Femur (tissue), 1 donor: ENCODE data around the gene BIRC3.

Source experiments
- DNase-seq: peaks from one replicate; pipeline ENCODE4 v3.0.0-alpha.2; 2017

BIRC3 gene

DNA sequence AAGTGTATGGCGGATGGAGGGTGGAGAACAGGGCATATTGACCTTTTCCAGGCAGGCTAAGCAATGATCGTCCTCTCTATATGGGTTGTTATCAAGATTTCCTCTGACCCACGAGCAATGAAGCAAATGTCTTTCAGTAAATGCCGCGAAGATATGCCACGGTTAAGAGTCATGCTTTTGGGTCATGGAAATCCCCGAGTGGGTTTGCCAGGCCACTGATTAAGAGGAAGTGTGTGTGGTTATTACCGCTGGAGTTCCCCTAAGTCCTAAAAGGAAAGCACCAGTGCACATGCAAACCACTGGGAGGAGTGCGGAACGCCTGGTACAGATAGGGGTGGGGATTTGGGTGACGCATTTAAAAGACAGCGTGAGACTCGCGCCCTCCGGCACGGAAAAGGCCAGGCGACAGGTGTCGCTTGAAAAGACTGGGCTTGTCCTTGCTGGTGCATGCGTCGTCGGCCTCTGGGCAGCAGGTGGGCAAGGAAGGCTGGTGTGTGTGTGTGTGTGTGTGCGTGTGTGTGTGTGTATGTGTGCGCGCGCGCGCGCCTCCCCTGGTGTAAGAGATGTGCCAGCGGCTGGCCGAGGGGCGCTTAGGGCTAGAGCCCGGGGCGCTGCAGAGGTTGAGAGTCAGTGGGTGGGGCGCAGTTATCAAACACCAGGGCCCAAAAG is at the start of gene BIRC3:
Gene BIRC3, plus strand, starts transcription at position 386 of the 669 bp plus-strand sequence. CDS start 7,026 bp downstream, outside the sequence.
- peak; percentile 80 for DNase-seq

- no peak for DNase-seq
Measured at GRCh38 chr11:102267609-102268008, 49.7 kb upstream of the BIRC3 start.

- peak; percentile 79 for DNase-seq
Measured at GRCh38 chr11:102268083-102268984, 49.0 kb upstream of the BIRC3 start.

DNA sequence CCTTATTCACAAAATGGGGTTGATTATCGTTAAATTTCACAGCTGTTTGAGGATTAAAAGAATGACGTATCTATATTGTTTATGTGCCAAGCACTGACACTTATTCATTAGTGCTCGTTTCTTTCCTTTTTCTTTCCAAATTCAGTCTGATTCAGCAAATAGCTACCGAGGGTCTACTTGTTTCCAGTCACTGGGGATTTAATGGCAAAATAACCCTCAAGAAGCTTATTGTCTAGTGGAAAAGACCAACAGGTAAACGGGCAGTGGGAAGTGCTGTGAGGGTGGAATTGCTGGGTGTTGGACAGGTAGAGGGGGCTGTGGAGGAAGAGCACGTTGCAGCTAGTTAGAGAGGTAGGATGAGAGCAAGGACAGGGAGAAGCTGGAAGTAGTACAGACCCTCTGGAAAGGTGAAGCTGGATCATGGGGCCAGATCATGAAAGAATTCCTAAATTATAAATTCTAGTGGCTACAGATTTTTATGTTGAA is 48.3 kb upstream of the BIRC3 start:
- no peak for DNase-seq

DNA sequence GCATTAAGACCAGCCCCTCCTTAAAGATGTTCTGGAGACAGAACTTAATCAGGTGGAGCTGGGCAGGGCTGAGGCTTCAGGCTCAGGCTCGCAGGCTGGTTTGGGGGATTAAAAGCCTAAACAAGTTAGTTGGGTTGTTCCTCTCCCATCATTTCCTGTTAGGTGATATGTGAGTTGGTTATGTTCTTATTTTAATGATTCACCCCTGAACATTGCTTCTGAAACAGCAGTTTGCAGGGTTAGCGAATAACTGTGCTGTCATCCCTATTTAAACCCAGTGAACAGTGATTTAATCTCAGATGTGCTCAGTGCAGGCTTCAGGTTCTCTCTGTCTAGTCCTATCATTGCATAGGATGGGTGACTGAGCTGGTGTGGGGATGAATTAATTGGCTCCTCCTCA is 47.4 kb upstream of the BIRC3 start:
- no peak for DNase-seq

DNA sequence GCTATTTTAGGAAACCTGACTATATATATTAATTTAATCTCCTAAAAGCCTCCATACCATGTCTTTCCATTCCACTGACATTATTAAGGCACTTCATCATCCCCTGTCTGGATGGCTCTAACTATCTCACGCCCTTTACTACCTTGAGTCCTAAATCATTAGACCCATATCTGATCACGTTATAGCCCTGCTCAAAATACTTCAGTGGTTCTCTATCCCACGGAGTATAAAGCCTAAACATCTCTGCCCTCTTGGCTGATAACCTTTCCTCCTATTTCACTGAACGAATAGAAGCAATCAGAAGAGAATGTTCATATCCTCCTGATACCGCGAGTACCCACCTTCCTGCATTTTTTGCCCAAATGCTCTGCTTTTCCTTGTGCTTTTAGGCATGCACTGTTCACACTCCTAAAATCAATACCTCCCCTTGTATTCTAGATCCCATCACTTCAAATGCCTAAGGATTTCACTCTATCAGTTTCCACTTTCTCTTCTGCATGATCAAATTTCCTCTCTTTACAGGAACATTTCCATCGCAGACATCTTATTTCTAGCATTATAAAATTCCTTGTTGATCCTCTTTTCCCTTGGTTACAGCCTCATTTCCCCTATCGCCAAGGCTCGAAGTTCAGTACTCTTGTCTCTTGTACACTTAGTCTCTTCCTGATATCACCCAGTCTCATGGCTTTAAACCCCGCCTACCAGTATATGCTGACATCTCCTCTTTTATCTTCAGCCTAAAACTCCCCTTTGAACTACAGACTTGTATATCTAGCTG is 45.0 kb upstream of the BIRC3 start:
- DNase-seq, result no peak

- no peak for DNase-seq
Measured at GRCh38 chr11:102274628-102275027, 42.7 kb upstream of the BIRC3 start.

DNA sequence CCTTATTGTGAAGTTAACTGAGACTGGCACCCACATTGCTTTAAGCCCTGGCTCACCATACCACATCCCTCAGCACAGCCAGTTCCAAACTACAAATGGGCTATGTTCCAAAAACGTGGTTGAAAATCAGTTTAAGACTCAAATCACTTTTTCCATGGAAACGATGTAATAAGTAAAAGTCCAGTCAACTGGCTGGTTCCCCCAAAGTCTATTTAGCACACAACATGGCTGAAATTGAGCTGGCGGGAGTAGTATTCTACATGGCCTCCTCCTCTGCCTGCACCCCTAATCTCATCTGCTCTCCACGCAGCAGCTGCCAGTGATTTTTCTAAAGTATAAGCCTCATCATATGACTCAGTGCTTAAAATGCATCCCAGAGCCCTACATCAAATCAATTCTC is 40.9 kb upstream of the BIRC3 start:
- DNase-seq, result peak; percentile 52

- DNase-seq, result no peak
Measured at GRCh38 chr11:102276783-102277182, 40.5 kb upstream of the BIRC3 start.

DNA sequence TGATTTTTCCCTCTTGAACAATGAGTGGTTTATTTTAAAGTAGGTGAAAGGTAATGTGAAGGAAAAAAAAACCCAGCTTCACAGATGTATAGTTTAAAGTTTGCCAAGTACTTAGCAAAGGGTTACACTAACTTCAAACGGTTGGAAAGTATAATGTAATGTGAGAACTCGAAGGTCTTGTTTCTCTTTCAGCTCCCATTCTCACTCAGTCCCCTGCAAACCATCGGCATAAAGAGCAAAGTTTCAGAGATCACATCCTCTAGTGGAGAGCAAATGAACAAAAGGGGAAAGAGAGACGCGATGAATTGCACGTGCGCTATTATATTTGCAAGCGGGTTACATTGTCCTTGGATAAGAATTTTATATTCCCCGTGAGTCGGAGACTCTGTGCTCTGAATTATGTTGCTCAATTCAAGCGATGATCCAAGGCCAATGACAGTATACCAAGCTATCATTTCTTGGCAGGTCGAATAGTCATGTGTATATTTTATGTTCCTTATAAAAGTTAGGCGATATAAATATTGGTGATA is 37.6 kb upstream of the BIRC3 start:
- DNase-seq, result peak; percentile 49

DNA sequence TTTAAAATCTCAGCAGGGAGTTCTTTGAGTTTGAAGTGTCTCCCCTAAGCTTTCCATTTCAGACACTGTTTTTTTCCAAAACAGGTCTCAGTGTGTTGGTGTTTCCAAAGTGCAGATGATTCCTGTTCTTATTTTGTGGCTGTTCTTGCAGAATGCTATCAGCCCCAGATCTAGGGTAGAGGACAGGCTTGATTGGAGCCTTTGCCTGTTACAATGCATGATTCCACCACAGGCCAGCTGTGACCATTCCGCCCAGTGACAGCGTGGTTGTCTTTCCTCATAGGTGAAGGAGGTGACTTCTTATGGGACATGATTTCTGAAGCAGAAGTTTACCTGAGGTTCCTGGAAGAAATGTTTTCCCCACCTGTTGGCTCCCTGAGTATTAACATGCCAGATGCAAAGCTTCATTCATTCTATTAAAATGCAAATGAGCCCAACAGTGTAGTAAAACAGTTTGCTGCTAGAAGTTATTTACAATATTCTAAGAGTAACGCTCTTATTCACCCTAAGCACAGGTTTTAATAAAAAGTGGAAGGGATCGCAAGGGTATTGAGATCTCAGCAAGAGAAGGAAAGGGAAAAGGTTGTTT is 36.9 kb upstream of the BIRC3 start:
- DNase-seq, result no peak

- DNase-seq, result no peak
Measured at GRCh38 chr11:102283116-102283485, 34.2 kb upstream of the BIRC3 start.

DNA sequence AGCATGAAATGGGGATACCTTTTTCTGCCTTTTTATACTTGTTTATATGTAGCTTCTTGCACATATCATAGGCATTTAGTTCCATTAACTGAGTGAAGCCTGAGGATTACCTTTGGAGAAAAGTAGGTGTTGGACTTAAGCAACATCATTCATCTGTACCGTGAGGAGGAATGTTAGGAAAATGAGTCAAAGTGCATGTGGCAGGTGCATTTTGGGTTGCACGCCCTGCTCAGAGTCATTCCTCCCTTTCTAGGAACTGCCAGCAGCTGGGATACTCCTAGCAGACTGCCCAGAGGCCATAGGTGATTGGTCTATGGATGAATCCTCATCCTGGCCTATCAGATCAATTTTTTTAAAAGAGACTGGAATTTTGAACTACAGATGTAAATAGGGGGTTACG is 33.3 kb upstream of the BIRC3 start:
- DNase-seq, result no peak

DNA sequence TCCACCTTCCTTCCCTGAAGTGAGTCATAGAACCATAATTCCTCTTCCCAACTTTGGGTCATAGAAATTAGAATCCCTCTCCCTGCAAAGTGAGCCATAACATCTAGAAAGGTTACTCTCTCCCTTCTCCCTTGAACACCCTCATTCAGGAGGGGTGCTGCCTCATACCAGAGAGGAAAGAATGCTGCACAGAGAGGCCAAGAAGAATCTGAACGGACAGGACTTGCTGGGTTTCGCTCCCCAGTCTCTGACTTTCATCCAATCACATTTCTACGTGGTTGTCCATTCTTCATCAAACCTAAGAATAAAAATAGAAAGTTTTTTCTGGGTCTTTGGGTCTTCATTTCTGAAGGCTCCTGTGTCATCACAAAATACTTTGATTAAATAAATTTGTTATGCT is 31.0 kb upstream of the BIRC3 start:
- DNase-seq, result no peak

GRCh38 chr11:102287964-102288724 is 29.1 kb upstream of the BIRC3 start:
- DNase-seq, result peak; percentile 40

DNA sequence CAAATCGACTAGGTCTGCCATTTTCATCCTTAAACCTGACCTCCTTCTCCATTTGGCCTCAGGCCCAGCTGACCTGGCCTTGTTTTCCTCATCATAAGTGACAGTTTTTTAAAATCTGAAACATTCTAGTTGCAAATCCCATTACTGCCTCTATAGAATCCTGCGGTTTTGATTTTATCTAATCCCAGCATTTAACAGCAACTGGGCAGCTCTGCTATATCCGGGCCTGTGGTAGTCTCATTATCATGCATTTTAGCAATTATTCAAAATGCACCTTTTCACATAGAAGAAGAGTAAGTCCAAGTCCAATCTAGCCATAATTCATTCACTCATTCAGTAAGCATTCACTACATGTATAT is 28.6 kb upstream of the BIRC3 start:
- DNase-seq, result no peak

GRCh38 chr11:102289592-102289991 is 27.7 kb upstream of the BIRC3 start:
- DNase-seq, result peak; percentile 36

DNA sequence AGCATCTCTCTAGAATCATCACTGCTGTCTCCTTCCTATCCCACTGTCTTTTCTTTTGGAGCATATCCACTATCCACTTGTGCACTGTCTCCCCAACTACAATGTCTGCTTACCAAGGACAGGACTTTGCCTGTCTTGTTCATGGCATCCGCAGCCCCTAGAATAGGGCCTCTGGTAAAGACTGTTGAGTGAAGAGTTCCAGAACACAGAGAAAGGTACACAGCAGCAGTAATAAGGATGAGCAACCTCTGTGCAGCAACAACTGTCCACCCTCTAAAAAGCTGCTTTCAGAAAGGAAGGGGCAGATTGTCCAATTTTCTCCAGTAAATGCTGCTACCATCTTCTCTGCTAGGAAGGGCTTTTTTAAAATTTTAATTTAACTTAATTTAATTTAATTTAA is 25.5 kb upstream of the BIRC3 start:
- no peak for DNase-seq

DNA sequence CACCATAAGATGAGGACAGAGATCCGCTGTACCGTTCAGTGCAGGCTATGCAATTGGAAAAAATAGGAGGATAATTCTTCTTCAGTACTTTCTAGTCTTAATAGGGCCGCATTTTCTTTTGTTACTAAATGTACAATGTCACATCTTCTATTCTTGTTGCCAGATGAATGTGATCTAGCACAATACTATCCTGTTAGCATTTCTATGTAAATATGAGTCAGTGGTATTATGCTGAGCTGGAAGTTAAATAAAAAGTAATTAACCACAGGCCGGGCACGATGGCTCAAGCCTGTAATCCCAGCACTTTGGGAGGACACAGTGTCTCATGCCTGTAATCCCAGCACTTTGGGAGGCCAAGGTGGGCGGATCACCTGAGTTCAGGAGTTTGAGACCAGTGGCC is 24.4 kb upstream of the BIRC3 start:
- no peak for DNase-seq

- no peak for DNase-seq
Measured at GRCh38 chr11:102293873-102294601, 23.2 kb upstream of the BIRC3 start.

DNA sequence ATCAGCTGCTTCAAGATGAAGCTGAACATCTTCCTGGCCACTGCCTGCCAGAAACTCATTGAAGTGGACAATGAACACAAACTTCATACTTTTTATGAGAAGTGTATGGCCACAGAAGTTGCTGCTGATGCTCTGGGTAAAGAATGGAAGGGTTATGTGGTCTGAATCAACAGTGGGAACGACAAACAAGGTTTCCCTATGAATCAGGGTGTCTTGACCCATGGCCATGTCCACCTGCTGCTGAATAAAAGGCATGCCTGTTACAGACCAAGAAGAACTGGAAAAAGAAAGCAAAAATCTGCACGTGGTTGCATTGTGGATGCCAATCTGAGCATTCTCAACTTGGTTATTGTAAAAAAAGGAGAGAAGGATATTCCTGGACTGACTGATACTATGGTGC is 22.2 kb upstream of the BIRC3 start:
- DNase-seq, result no peak
